Hematopoietic multipotent progenitor cell treated with erythropoietin and hydrocortisone succinate and interleukin-3 and kit ligand, for 17 days (in vitro differentiated cells): ENCODE data around the gene PRDM13.
"Not testable (repeated sequence)": the region's sequence is repeated elsewhere in the genome, so short reads cannot be mapped to it uniquely, and the experiment has no call there.

Experiments used
- DNase-seq: peaks from one replicate; pipeline ENCODE4 v3.0.0-alpha.2; 2015; ENCODE audit warnings: low spot score

The PRDM13 gene

GRCh38 chr6:99603421-99604165 is 3.0 kb upstream of the PRDM13 start:
- no peak for DNase-seq

GRCh38 chr6:99604166-99605073 is 2.2 kb upstream of the PRDM13 start:
- peak; percentile 9 for DNase-seq

- no peak for DNase-seq
These were observed 1.4 kb upstream of the PRDM13 start for GRCh38 chr6:99605074-99605734.

- no peak for DNase-seq
These were observed 550 bp upstream of the PRDM13 start for GRCh38 chr6:99605911-99606655.

GRCh38 chr6:99607416-99608036 is 893 bp downstream of the PRDM13 start:
- no peak for DNase-seq

GRCh38 chr6:99608059-99608885 is 1.6 kb downstream of the PRDM13 start:
- no peak for DNase-seq

GRCh38 chr6:99608886-99609482 is 2.4 kb downstream of the PRDM13 start:
- DNase-seq: no peak

GRCh38 chr6:99609905-99610489 is 3.4 kb downstream of the PRDM13 start:
- DNase-seq: no peak

- DNase-seq: no peak
These were observed 4.5 kb downstream of the PRDM13 start for GRCh38 chr6:99611148-99611547.

- no peak for DNase-seq
These were observed 6.1 kb downstream of the PRDM13 start for GRCh38 chr6:99612551-99613408.

GRCh38 chr6:99613409-99613704 is 6.7 kb downstream of the PRDM13 start:
- no peak for DNase-seq

GRCh38 chr6:99613705-99614429 is 7.2 kb downstream of the PRDM13 start:
- no peak for DNase-seq

- DNase-seq: no peak
These were observed 8.0 kb downstream of the PRDM13 start for GRCh38 chr6:99614430-99615186.

GRCh38 chr6:99617131-99617530 is 10.5 kb downstream of the PRDM13 start:
- no peak for DNase-seq

- no peak for DNase-seq
These were observed 12.2 kb downstream of the PRDM13 start for GRCh38 chr6:99618649-99619408.

GRCh38 chr6:99619409-99619762 is 12.8 kb downstream of the PRDM13 start:
- no peak for DNase-seq

GRCh38 chr6:99622044-99622443 is 15.4 kb downstream of the PRDM13 start:
- DNase-seq: not testable (repeated sequence)
